Glutamatergic neuron (in vitro differentiated cells): Measurements from ENCODE around the gene BCL7C. TPM values are rescaled to one million over a fixed set of nuclear protein-coding genes. Genes with fewer than 3 reads are reported as not detected.

Experiments used
- DNase-seq: peaks from one replicate; pipeline ENCODE4 v3.0.0; 2022
- H3K27ac Mint-ChIP-seq: one replicate; pipeline ENCODE4 v1.8.0; 2020; ENCODE audit warnings: mild to moderate bottlenecking, mixed read lengths, inconsistent platforms; ENCODE audit not compliant: unreplicated experiment
- H3K27me3 Mint-ChIP-seq: one replicate; pipeline ENCODE4 v1.8.0; 2020; ENCODE audit warnings: mild to moderate bottlenecking, moderate library complexity, mixed read lengths, inconsistent platforms; ENCODE audit not compliant: unreplicated experiment
- H3K36me3 Mint-ChIP-seq: one replicate; pipeline ENCODE4 v1.8.0; 2020; ENCODE audit warnings: mild to moderate bottlenecking, mixed read lengths, inconsistent platforms; ENCODE audit not compliant: unreplicated experiment
- H3K4me1 Mint-ChIP-seq: one replicate; pipeline ENCODE4 v1.8.0; 2020; ENCODE audit warnings: mild to moderate bottlenecking, low read depth, mixed read lengths, inconsistent platforms; ENCODE audit not compliant: unreplicated experiment
- H3K4me3 Mint-ChIP-seq: one replicate; pipeline ENCODE4 v1.8.0; 2020; ENCODE audit warnings: mild to moderate bottlenecking, mixed read lengths, inconsistent platforms; ENCODE audit not compliant: unreplicated experiment
- H3K9me3 Mint-ChIP-seq: one replicate; pipeline ENCODE4 v1.8.0; 2020; ENCODE audit warnings: mild to moderate bottlenecking, moderate library complexity, mixed read lengths, inconsistent platforms; ENCODE audit not compliant: unreplicated experiment
- CTCF ChIP-seq: fragments of 200-600 bp; sonication (generic); IDR thresholded peaks from one replicate; pipeline ENCODE4 v1.5.0; 2021; ENCODE audit not compliant: partially characterized antibody, unreplicated experiment
- total RNA-seq: library from RNA; stranded (reverse); fragmentation: NEBNext Ultra II Directional; extraction: Animal tissue kit (Norgen Biotek cat#: 25700); gene quantifications from one replicate; pipeline ENCODE4 v1.2.1, GENCODE V29; 2021; ENCODE audit not compliant: unreplicated experiment

Gene BCL7C
- total RNA-seq, 1 donor from 2014 or later: 24.0 TPM

- TF ChIP-seq CTCF: no peak
- H3K9me3 Mint-ChIP-seq: peaks cover 9% of the 10 kb centered on the region
- peak overlapping the region; percentile 40 for H3K27ac Mint-ChIP-seq
- no peak overlapping the region for H3K4me3 Mint-ChIP-seq
- peaks cover 4% of the 10 kb centered on the region for H3K27me3 Mint-ChIP-seq
- no peaks in the 10 kb centered on the region for H3K36me3 Mint-ChIP-seq
- DNase-seq: no peak
- peaks cover 11% of the 10 kb centered on the region for H3K4me1 Mint-ChIP-seq
Observed at GRCh38 chr16:30884760-30885159, 9.1 kb downstream of the BCL7C start.

GRCh38 chr16:30882429-30883310 lies 11.2 kb downstream of the BCL7C start:
- DNase-seq: no peak
- H3K27me3 Mint-ChIP-seq: peaks cover 4% of the 10 kb centered on the region
- H3K27ac Mint-ChIP-seq: no peak overlapping the region
- TF ChIP-seq CTCF: no peak
- peaks cover 9% of the 10 kb centered on the region for H3K9me3 Mint-ChIP-seq
- peaks cover 8% of the 10 kb centered on the region for H3K4me1 Mint-ChIP-seq
- H3K4me3 Mint-ChIP-seq: no peak overlapping the region
- no peaks in the 10 kb centered on the region for H3K36me3 Mint-ChIP-seq

DNA sequence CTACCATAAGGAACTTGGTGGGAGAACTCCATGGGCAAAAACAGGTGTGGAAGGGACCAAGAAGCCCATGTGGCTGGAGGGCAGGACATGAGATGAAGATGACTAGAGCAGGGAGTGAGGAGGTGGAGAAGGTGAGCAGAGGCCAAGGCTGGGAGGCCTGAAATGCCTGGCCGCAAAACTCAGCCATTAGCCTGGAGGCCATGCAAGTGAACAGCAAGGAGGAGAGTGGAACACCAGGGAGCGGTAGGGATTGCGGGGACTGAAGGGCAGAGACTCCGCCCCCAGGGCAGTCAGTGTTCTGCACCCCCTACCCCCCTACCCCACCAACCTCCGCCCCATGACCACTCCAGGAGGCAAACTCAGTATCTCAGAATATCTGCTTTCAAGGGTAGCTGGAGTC lies 17.0 kb downstream of the BCL7C start:
- peaks cover 14% of the 10 kb centered on the region for H3K4me1 Mint-ChIP-seq
- H3K27ac Mint-ChIP-seq: peak overlapping the region; percentile 100
- peak overlapping the region; percentile 95 for H3K4me3 Mint-ChIP-seq
- H3K36me3 Mint-ChIP-seq: no peaks in the 10 kb centered on the region
- no peak for TF ChIP-seq CTCF
- DNase-seq: peak; percentile 45
- peaks cover 4% of the 10 kb centered on the region for H3K27me3 Mint-ChIP-seq
- H3K9me3 Mint-ChIP-seq: peaks cover 12% of the 10 kb centered on the region

DNA sequence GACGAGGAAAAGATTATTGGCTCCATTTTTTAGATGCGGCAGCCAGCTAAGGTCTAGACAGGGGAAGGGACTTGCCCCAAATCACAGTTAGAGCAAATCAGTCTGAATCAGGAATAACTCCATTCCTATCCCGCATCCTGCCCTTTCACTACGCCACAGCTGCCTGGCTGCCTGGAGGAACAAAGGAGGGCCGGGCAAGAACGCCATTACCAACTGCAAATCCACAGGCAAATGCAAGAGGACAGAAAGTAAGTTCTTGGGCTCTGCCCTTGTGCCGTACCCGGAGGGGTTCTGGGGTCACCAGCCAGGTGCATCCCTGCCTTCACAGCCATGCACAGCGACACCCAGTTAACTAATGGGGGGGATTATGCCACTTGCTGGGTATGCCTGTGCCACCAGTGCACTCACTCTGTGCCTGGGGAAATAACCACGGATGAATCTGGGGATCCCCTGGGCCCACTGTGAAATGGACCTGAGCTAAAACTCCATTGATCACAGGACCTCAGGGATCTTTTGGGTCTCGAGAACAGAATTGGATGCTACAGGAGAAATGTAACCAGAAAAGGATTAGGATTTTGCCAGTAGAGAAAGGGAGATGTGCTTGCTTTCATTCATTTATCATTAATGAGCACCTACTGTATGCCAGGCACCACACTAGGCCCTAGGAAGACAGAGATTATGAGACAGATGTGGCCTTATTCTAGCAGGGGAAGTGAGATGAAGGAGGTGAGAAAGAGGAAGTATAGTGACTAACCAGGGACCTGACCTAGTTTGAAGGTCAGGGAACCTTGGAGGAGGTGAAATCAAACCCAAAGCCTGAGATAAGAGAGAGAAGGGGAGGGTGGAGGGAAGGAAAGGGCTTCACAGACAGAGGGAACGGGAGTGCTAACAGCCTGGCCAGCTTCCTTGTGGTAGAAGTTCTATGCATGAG lies 17.7 kb downstream of the BCL7C start:
- Mint-ChIP-seq H3K36me3 (no peaks in the 10 kb centered on the region), H3K27me3 (peaks cover 2% of the 10 kb centered on the region), H3K27ac (peak overlapping the region; percentile 100), H3K4me1 (peaks cover 12% of the 10 kb centered on the region), H3K4me3 (peak overlapping the region; percentile 95), H3K9me3 (peaks cover 12% of the 10 kb centered on the region)
- DNase-seq: peak; percentile 35
- TF ChIP-seq CTCF: no peak
